GM10266 (cell line): ENCODE results near the gene MAP7D1.
"Not testable (repeated sequence)": the region's sequence is repeated elsewhere in the genome, so short reads cannot be mapped to it uniquely, and the experiment has no call there.

Source experiments
- DNase-seq: peaks from one replicate; pipeline ENCODE4 v3.0.0; 2012; ENCODE audit errors: extremely low spot score
- CTCF ChIP-seq: IDR thresholded peaks from 2 replicates; pipeline ENCODE4 v1.5.1; 2012; ENCODE audit warnings: mild to moderate bottlenecking, low read depth; ENCODE audit not compliant: control insufficient read depth, insufficient read depth; ENCODE audit errors: missing control alignments

Gene MAP7D1

GRCh38 chr1:36223381-36223995, 67.5 kb downstream of the MAP7D1 start:
- DNase-seq = peak; percentile 65
- no peak for TF ChIP-seq CTCF

GRCh38 chr1:36223996-36224536, 68.1 kb downstream of the MAP7D1 start, which contains the start of gene THRAP3:
TSS of gene THRAP3 (plus strand) at chr1:36224443. CDS start at chr1:36282564, 58,121 bp downstream.
- no peak for TF ChIP-seq CTCF
- peak; percentile 94 for DNase-seq

GRCh38 chr1:36224537-36225282, 68.8 kb downstream of the MAP7D1 start:
- DNase-seq = peak; percentile 80
- no peak for TF ChIP-seq CTCF

- no peak for TF ChIP-seq CTCF
- DNase-seq = no peak
These were observed 69.4 kb downstream of the MAP7D1 start for GRCh38 chr1:36225283-36225899.

GRCh38 chr1:36230279-36230678, 74.3 kb downstream of the MAP7D1 start:
- not testable (repeated sequence) for DNase-seq
